Mucosa of descending colon (tissue), 3 donors: ENCODE measurements around the gene ITGA11. TPM values are rescaled to one million over a fixed set of nuclear protein-coding genes. Genes with fewer than 3 reads are reported as not detected.
A peak's percentile ranks its signal among the peaks of the same experiment; 100 is the strongest.

ENCODE experiments used
- ATAC-seq: fragments of 200-7000 bp; cut with Tn5 transposase; one replicate; pipeline ENCODE4 v1.9.1; 2020; ENCODE audit warnings: mild to moderate bottlenecking, moderate library complexity
- DNase-seq, 3 donors: peaks; one replicate each; pipeline ENCODE4 v3.0.0-alpha.2; 2020
- H3K36me3 ChIP-seq: fragments of 200-600 bp; one replicate; pipeline ENCODE4 v1.8.0; 2021; ENCODE audit warnings: low read depth, mild to moderate bottlenecking
- H3K4me1 ChIP-seq: fragments of 200-600 bp; one replicate; pipeline ENCODE4 v1.8.0; 2021; ENCODE audit warnings: low read depth, mild to moderate bottlenecking
- H3K4me3 ChIP-seq: fragments of 200-600 bp; one replicate; pipeline ENCODE4 v1.8.0; 2021; ENCODE audit warnings: mild to moderate bottlenecking
- H3K9me3 ChIP-seq: fragments of 200-600 bp; one replicate; pipeline ENCODE4 v1.8.0; 2021; ENCODE audit warnings: mild to moderate bottlenecking
- intact Hi-C, 2 donors: fragments of 100-400 bp; cut with DNase I in 1 of 2; cut with micrococcal nuclease in 1 of 2; formaldehyde crosslinking; loops; one replicate each; pipeline versions ENCODE4 v1.11.0 to v1.11.1; 2022; cut with DNase I, micrococcal nuclease
- long read RNA-seq, 2 donors: library from polyadenylated mRNA; unstranded; transcript quantifications; one replicate each; pipeline ENCODE4 v2.0.0, GENCODE V29; 2019 to 2021
- total RNA-seq, 3 donors: library from RNA; stranded (reverse); fragmentation: NEBNext Ultra II Directional in 2 of 3; extraction: Animal tissue kit (Norgen Biotek cat#: 25700) in 2 of 3; gene quantifications; one replicate each; pipeline versions ENCODE4 v1.2.1 to v1.2.4, GENCODE V29; 2021 to 2023
- TF ChIP-seq, protein P1 (sequence below): fragments of 200-600 bp; IDR thresholded peaks from one replicate; pipeline ENCODE4 v1.8.0; 2022; ENCODE audit warnings: antibody characterized with exemption, mild to moderate bottlenecking
- donor health status: DM: no; HTN: no; CAD: no; lungs with moderate emphysema.
- donor health status: DM: no; HTN: no; CAD: no.
- donor health status: DM: no; HTN: yes; CAD: no.

ITGA11 gene, protein sequence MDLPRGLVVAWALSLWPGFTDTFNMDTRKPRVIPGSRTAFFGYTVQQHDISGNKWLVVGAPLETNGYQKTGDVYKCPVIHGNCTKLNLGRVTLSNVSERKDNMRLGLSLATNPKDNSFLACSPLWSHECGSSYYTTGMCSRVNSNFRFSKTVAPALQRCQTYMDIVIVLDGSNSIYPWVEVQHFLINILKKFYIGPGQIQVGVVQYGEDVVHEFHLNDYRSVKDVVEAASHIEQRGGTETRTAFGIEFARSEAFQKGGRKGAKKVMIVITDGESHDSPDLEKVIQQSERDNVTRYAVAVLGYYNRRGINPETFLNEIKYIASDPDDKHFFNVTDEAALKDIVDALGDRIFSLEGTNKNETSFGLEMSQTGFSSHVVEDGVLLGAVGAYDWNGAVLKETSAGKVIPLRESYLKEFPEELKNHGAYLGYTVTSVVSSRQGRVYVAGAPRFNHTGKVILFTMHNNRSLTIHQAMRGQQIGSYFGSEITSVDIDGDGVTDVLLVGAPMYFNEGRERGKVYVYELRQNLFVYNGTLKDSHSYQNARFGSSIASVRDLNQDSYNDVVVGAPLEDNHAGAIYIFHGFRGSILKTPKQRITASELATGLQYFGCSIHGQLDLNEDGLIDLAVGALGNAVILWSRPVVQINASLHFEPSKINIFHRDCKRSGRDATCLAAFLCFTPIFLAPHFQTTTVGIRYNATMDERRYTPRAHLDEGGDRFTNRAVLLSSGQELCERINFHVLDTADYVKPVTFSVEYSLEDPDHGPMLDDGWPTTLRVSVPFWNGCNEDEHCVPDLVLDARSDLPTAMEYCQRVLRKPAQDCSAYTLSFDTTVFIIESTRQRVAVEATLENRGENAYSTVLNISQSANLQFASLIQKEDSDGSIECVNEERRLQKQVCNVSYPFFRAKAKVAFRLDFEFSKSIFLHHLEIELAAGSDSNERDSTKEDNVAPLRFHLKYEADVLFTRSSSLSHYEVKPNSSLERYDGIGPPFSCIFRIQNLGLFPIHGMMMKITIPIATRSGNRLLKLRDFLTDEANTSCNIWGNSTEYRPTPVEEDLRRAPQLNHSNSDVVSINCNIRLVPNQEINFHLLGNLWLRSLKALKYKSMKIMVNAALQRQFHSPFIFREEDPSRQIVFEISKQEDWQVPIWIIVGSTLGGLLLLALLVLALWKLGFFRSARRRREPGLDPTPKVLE
- 1 to 10 TPM; 1.8 to 2.4 (median 2.1) TPM for total RNA-seq
- long read RNA-seq, donor 1, partial matches to known transcripts = 1 of 6 reads
- long read RNA-seq, donor 1, other reads (novel, unspliced or antisense) = 5 of 6 reads
- long read RNA-seq, donor 2, partial matches to known transcripts = 0 of 1 reads
- long read RNA-seq, donor 2, other reads (novel, unspliced or antisense) = 1 of 1 reads

DNA sequence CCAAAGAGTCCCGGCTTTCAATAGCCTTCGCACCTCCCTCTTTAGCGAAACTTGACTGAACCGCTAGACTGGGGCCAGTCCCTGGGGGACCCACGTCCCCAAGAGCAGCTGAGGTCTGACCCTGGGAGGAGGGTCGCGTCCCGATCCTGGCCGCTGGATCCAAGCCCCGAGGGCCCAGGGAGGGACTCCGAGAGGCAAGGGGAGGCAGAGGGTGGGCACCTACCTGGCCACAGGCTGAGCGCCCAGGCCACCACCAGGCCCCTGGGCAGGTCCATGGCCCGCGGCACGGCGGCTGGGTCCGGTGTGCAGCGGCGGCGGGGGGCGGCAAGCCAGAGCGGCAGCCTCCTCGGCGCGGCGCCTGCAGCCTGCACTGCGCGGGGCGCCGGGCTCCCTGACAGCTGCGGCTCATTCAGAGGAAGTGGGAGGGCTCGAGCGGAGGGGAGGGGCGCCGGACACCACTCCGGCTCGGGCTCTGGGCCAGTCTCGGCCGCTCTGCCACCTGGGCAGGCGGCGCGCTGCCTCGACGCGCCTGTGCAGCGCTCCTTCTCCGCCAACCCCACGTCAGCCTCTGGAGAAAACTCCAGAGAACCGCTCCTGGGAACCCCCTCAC, at the start of gene ITGA11:
Gene ITGA11, minus strand, starts transcription at position 372 of the 610 bp plus-strand sequence. Its CDS starts 97 bp downstream, at position 275.
- H3K4me1 ChIP-seq = peaks cover 4% of the 10 kb centered on the region

DNA sequence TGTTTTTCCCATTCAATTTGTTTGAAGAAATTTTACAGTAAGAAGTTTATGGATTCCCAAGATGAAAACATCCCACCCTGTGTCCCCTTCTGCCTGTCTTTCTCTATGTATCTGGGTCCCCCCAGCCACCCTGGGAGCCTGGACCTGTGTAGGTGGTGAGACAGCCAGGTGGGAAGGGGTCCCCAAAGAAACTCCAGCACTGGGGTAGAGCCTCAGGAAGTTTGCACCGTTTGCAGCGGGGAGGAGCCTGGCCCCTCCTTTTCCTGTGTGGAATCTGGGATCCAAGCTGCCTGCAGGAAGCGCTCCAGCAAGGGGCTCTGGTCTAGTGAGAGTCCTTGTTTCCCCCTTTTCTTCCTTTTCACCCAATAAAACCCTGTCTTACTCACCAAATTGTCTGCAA, 49.4 kb upstream of the ITGA11 start:
- Histone ChIP-seq H3K4me1 (no peaks in the 10 kb centered on the region), H3K4me3 (no peak overlapping the region), H3K9me3 (no peaks in the 10 kb centered on the region), H3K36me3 (no peaks in the 10 kb centered on the region)
- DNase-seq (no peak), ATAC-seq (no peak)
- TF ChIP-seq, protein P1, sequence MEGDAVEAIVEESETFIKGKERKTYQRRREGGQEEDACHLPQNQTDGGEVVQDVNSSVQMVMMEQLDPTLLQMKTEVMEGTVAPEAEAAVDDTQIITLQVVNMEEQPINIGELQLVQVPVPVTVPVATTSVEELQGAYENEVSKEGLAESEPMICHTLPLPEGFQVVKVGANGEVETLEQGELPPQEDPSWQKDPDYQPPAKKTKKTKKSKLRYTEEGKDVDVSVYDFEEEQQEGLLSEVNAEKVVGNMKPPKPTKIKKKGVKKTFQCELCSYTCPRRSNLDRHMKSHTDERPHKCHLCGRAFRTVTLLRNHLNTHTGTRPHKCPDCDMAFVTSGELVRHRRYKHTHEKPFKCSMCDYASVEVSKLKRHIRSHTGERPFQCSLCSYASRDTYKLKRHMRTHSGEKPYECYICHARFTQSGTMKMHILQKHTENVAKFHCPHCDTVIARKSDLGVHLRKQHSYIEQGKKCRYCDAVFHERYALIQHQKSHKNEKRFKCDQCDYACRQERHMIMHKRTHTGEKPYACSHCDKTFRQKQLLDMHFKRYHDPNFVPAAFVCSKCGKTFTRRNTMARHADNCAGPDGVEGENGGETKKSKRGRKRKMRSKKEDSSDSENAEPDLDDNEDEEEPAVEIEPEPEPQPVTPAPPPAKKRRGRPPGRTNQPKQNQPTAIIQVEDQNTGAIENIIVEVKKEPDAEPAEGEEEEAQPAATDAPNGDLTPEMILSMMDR = no peak
- intact Hi-C loops = no loop called here

More for the DNA sequence above, at the start of gene ITGA11:
- intact Hi-C loops = no loop called here
- H3K36me3 ChIP-seq = no peaks in the 10 kb centered on the region
- peak; percentile 85 for ATAC-seq
- H3K9me3 ChIP-seq = no peaks in the 10 kb centered on the region
- TF ChIP-seq, protein P1 = no peak
- H3K4me3 ChIP-seq = no peak within 1 kb of the TSS
- peak; percentile 62 to 64 (median 64) for DNase-seq

DNA sequence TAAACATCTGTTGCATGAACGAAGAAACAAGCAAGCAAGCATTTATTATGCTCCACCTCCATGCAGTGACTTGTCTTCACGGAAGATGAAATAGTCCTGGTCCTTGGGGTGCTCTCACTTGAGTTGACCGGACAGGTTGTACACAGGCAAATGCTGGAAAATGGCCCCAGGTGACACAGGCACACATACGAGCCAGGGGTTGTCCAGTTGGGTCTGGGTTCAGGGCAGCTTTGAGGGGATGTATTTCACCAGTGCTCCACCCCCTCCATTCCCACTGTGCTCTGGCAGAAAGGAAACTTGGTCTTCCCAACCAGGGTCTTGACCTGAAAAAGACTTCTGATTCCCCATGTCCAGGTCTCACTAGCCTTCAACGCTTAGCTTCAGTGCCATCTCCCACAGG, 48.3 kb upstream of the ITGA11 start:
- H3K9me3 ChIP-seq = no peaks in the 10 kb centered on the region
- intact Hi-C loops = no loop called here
- TF ChIP-seq, protein P1 = no peak
- DNase-seq (no peak), ATAC-seq (no peak)
- no peaks in the 10 kb centered on the region for H3K36me3 ChIP-seq
- H3K4me1 ChIP-seq = no peaks in the 10 kb centered on the region
- H3K4me3 ChIP-seq = no peak overlapping the region

DNA sequence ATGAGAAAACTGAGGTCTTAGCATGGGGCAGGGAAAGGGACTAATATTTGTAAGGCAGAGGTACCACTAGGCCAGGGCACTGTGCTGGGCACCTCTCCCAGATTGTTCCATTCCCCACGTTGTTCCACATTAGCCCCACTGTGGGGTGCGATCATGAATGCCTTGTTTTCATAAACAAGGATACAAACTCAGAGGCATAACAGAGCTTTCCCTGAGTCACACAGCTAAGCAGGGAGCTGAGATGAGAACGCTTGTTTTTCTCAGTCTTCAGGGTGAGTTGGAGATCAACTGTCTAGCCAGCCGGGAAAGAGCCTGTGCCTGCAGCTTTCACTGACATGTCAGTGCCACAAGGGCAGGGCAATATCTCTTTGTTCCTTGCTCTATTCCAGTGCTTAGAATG, 47.9 kb upstream of the ITGA11 start:
- no peaks in the 10 kb centered on the region for H3K9me3 ChIP-seq
- H3K4me1 ChIP-seq = no peaks in the 10 kb centered on the region
- DNase-seq (no peak), ATAC-seq (no peak)
- H3K4me3 ChIP-seq = no peak overlapping the region
- TF ChIP-seq, protein P1 = no peak
- H3K36me3 ChIP-seq = no peaks in the 10 kb centered on the region
- intact Hi-C loops = no loop called here

DNA sequence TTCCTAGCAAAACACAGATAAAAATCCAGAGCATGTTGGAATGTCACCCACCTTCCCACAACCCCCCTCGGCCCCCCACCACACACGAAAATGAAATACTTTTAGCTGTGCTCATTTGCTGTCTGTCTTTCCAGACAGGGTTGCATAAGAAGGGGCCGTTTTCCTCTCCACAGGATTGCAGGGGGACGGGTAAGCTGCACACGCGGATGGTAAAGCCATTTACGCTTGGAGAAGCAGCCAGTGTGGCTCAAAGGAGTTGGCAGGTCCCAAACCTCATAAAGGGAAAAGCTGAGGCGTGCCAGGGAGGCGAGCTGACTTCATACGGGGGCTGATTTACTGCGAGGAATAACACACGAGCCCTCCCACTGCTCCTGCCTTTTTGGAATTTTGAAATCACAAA, 47.4 kb upstream of the ITGA11 start:
- no peaks in the 10 kb centered on the region for H3K9me3 ChIP-seq
- DNase-seq (peak in 1 of 3 donors; percentile 16), ATAC-seq (peak; percentile 35)
- no peaks in the 10 kb centered on the region for H3K4me1 ChIP-seq
- no peak overlapping the region for H3K4me3 ChIP-seq
- TF ChIP-seq, protein P1 = no peak
- H3K36me3 ChIP-seq = no peaks in the 10 kb centered on the region
- intact Hi-C loops = no loop called here
